Tibial nerve (tissue), 4 donors: ENCODE measurements around the gene AS3MT. TPM values are rescaled to one million over a fixed set of nuclear protein-coding genes. Genes with fewer than 3 reads are reported as not detected.

Experiments used
- DNase-seq, 2 donors: peaks; one replicate each; pipeline ENCODE4 v3.0.0-alpha.2; 2019; ENCODE audit warnings: low spot score in 2 of 2
- H3K27ac ChIP-seq, 4 donors: fragments of 200-600 bp; sonication (generic) in 3 of 4; one replicate each; pipeline ENCODE4 v1.5.1; 2017 to 2019; ENCODE audit warnings: mild to moderate bottlenecking in 1 of 4
- H3K27me3 ChIP-seq, 2 donors: fragments of 200-600 bp; sonication (generic) in 1 of 2; one replicate each; pipeline versions ENCODE4 v1.5.1 to v1.6.0; 2017 to 2019
- H3K36me3 ChIP-seq, 3 donors: fragments of 200-600 bp; sonication (generic); one replicate each; pipeline ENCODE4 v1.5.1; 2018 to 2019
- H3K4me1 ChIP-seq, 4 donors: fragments of 200-600 bp; sonication (generic) in 3 of 4; one replicate each; pipeline ENCODE4 v1.5.1; 2017 to 2019
- H3K4me3 ChIP-seq, 4 donors: fragments of 200-600 bp; sonication (generic) in 3 of 4; one replicate each; pipeline ENCODE4 v1.5.1; 2017 to 2019; ENCODE audit warnings: mild to moderate bottlenecking in 1 of 4, moderate library complexity in 1 of 4
- H3K9me3 ChIP-seq, 4 donors: fragments of 200-600 bp; sonication (generic) in 3 of 4; one replicate each; pipeline ENCODE4 v1.5.1; 2017 to 2019
- EP300 ChIP-seq, 2 donors: sonication (generic); formaldehyde crosslinking; IDR thresholded peaks; one replicate each; pipeline ENCODE4 v1.6.1; 2017; ENCODE audit warnings: antibody characterized with exemption in 2 of 2, mild to moderate bottlenecking in 1 of 2
- POLR2A ChIP-seq, 2 donors: fragments of 450-650 bp; IDR thresholded peaks; one replicate each; pipeline ENCODE4 v1.6.1; 2017; ENCODE audit warnings: antibody characterized with exemption in 2 of 2, mild to moderate bottlenecking in 2 of 2, moderate library complexity in 2 of 2
- WGBS, 2 donors: methylation state at CpG; one replicate each; pipeline ENCODE4 v1.1.5; 2018; 5-methylcytosine and 5-hydroxymethylcytosine counted together
- total RNA-seq, 4 donors: library from RNA; depleted of rRNA; stranded (reverse); fragments of >200 nt; gene quantifications; one replicate each; pipeline ENCODE4 v1.1.0, GENCODE V29; 2016
- TF ChIP-seq, protein P1 (sequence below), 5 experiments: fragments of 200-600 bp in 3 of 5; fragments of 450-650 bp in 2 of 5; sonication (generic) in 3 of 5; IDR thresholded peaks; one replicate each; pipeline ENCODE4 v1.5.1; 2016 to 2019; ENCODE audit warnings: antibody characterized with exemption in 5 of 5, mild to moderate bottlenecking in 3 of 5, moderate library complexity in 2 of 5

The AS3MT gene
- total RNA-seq, 4 donors from 2014 or later: 2.6 to 9.6 (median 5.3) TPM

DNA sequence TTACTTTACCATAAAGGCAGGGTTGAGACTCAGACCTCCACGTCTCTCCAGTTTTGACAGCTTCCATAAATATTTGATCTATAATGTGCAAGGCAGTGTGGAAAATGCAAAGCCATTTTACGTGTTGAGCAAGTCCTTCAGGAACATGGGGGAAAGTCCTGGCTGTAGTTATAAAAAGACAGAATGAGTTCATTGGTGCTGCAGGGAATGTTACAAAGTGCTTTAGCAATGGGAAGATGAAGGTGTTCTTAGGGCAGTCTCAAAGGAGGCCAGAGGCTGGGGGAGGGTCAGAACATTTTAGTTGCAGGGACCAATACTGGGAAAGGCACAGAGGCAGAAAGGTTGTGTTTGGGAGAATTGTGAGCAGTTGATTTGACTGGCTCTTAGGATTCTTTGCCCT, 76.7 kb downstream of the AS3MT start:
- no peaks in the 10 kb centered on the region for H3K9me3 ChIP-seq
- H3K27ac ChIP-seq: no peak overlapping the region
- WGBS, 2 donors: 80 to 90% methylated on average over 2 of the region's 2 CpGs
- peaks cover 0 to 3% (median 0%) of the 10 kb centered on the region in 4 donors for H3K4me1 ChIP-seq
- DNase-seq: no peak
- TF ChIP-seq POLR2A (IDR thresholded peaks at IDR 0.05) (no peak), EP300 (IDR thresholded peaks at IDR 0.05) (no peak)
- TF ChIP-seq, protein P1, sequence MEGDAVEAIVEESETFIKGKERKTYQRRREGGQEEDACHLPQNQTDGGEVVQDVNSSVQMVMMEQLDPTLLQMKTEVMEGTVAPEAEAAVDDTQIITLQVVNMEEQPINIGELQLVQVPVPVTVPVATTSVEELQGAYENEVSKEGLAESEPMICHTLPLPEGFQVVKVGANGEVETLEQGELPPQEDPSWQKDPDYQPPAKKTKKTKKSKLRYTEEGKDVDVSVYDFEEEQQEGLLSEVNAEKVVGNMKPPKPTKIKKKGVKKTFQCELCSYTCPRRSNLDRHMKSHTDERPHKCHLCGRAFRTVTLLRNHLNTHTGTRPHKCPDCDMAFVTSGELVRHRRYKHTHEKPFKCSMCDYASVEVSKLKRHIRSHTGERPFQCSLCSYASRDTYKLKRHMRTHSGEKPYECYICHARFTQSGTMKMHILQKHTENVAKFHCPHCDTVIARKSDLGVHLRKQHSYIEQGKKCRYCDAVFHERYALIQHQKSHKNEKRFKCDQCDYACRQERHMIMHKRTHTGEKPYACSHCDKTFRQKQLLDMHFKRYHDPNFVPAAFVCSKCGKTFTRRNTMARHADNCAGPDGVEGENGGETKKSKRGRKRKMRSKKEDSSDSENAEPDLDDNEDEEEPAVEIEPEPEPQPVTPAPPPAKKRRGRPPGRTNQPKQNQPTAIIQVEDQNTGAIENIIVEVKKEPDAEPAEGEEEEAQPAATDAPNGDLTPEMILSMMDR (IDR thresholded peaks at IDR 0.05): no peak
- peaks cover 0 to 4% (median 0%) of the 10 kb centered on the region in 3 donors for H3K36me3 ChIP-seq
- no peak overlapping the region for H3K4me3 ChIP-seq
- no peaks in the 10 kb centered on the region for H3K27me3 ChIP-seq

DNA sequence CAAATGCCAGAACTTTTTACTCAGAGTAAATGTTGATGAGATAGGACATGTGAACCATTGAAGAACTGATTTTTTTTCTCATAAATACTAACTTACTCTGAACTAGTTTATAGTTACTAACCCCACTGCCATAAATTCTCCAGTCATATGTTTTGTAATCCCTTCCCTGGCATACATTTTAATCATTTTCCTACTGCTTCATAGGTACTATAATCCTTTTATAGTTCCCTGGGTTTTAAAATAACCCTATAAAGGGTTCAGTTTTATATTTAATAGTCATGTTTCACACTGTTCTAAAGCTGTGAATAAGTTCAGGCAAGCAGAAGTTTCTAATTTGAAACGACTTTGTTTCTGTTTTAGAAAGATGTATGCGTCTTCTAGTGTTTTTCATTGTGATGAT, 77.7 kb downstream of the AS3MT start:
- WGBS, 2 donors: 86 to 89% methylated on average over 2 of the region's 2 CpGs
- TF ChIP-seq EP300 (IDR thresholded peaks at IDR 0.05) (no peak), POLR2A (IDR thresholded peaks at IDR 0.05) (no peak)
- TF ChIP-seq, protein P1 (IDR thresholded peaks at IDR 0.05): no peak
- Histone ChIP-seq H3K9me3 (no peaks in the 10 kb centered on the region), H3K36me3 (no peaks in the 10 kb centered on the region), H3K27me3 (no peaks in the 10 kb centered on the region), H3K4me3 (no peak overlapping the region), H3K4me1 (peaks cover 0 to 3% (median 0%) of the 10 kb centered on the region in 4 donors), H3K27ac (no peak overlapping the region)
- DNase-seq: no peak

DNA sequence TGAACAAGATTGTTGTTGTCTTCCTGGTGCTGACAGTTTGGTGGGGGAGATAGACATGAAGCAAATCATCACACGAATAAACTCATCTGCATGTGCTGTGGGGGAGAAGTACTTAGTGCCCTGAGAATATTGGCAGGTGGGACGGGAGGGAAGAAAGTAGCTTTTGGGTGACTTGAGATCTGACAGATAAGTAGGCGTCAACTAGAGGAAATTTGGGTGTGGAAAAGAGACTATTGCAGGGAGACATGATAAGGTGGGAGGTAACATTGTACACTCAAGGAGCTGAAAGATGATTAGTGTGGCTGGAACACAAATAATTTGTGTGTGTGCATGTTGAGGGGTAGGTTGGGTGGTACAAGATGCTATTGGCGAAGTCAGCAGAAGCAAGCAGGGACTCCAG, 78.9 kb downstream of the AS3MT start:
- no peaks in the 10 kb centered on the region for H3K27me3 ChIP-seq
- H3K4me1 ChIP-seq: peaks cover 0 to 3% (median 0%) of the 10 kb centered on the region in 4 donors
- no peak for DNase-seq
- H3K4me3 ChIP-seq: no peak overlapping the region
- H3K36me3 ChIP-seq: no peaks in the 10 kb centered on the region
- 91 to 92% methylated on average over 4 of the region's 4 CpGs for WGBS, 2 donors
- H3K9me3 ChIP-seq: no peaks in the 10 kb centered on the region
- TF ChIP-seq POLR2A (IDR thresholded peaks at IDR 0.05) (no peak), EP300 (IDR thresholded peaks at IDR 0.05) (no peak)
- TF ChIP-seq, protein P1 (IDR thresholded peaks at IDR 0.05): no peak
- no peak overlapping the region for H3K27ac ChIP-seq

DNA sequence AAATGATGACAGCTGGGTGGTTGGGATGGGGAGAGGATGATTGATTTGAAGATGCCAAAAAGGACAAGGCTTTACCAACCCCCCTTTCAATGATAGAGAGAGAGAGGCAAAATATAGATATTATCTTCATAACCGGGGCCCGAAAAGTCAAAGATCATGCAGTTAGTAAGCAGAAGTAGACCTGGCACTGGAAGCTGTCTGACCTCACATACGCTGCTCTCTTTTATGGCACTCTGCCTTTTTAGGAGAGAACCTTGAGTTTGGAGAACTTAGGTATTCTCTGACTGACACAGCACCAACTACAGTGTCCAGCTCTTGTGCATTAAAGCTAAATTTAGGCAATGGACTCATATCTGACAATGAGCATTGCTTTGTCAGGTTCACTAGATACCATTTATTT, 79.5 kb downstream of the AS3MT start:
- Histone ChIP-seq H3K27ac (no peak overlapping the region), H3K36me3 (no peaks in the 10 kb centered on the region), H3K27me3 (no peaks in the 10 kb centered on the region), H3K9me3 (no peaks in the 10 kb centered on the region), H3K4me3 (no peak overlapping the region), H3K4me1 (peaks cover 0 to 3% (median 0%) of the 10 kb centered on the region in 4 donors)
- TF ChIP-seq EP300 (IDR thresholded peaks at IDR 0.05): no peak
- TF ChIP-seq POLR2A (IDR thresholded peaks at IDR 0.05): no peak
- TF ChIP-seq, protein P1 (IDR thresholded peaks at IDR 0.05): no peak
- 86 to 90% methylated on average over 3 of the region's 3 CpGs for WGBS, 2 donors
- DNase-seq: no peak

DNA sequence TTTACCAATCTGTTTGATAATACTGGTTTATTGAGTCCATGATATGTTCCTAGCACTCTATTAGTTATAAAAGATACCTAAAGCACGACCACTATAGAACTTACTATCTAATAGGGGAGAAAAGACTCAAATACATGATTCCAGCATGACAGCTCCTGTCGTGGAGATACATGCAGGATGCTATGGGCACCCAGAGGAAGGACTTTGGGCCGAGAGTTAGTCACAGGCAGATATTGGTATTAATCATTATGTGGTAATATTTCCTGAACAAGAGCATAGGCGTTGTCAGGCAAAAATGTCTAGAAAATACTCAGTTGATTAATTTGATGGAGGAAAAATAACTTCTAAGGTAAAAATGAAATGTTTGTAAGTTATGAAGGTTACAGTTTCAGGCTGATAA, 80.6 kb downstream of the AS3MT start:
- H3K9me3 ChIP-seq: no peaks in the 10 kb centered on the region
- H3K4me1 ChIP-seq: peaks cover 0 to 3% (median 0%) of the 10 kb centered on the region in 4 donors
- H3K36me3 ChIP-seq: peaks cover 0 to 6% (median 0%) of the 10 kb centered on the region in 3 donors
- no peak for DNase-seq
- TF ChIP-seq, protein P1 (IDR thresholded peaks at IDR 0.05): no peak
- no peak for TF ChIP-seq POLR2A (IDR thresholded peaks at IDR 0.05)
- TF ChIP-seq EP300 (IDR thresholded peaks at IDR 0.05): no peak
- no peak overlapping the region for H3K27ac ChIP-seq
- 85 to 86% methylated on average over 4 of the region's 4 CpGs for WGBS, 2 donors
- no peaks in the 10 kb centered on the region for H3K27me3 ChIP-seq
- no peak overlapping the region for H3K4me3 ChIP-seq
